Measurements from ENCODE around the gene MAB21L3.

The MAB21L3 gene

DNA sequence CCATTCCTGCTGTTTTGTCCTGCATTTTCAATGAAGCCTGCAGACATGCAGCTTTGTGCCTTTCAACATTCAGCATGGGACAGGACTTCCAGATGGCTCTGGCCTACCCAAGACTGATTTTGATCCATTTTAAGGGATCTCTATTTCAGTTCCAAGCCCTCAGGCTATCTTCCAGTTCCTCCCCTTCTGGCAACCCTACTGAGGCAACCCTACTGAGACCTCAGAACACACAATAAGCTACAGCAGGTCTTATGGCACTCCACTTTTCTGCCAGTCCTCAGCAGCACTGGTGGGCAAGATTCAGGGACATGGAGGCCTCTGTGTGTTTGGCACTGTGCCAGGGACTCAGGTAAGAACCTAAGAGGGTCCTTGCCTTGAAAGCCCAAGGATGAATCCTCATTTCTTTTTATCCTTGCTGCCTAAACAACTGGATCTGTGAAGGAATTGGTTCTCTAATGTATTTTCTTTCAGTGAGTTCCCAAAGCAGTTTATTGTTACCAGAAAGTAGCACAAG lies 50.7 kb downstream of the MAB21L3 start:
- Histone ChIP-seq H3K79me2 (ENCODE audit: insufficient read depth, low read length) (no peaks in the 10 kb centered on the region), H3K27ac (ENCODE audit: low read depth, low read length, poor library complexity, severe bottlenecking) (no peak overlapping the region), H3K4me1 (ENCODE audit: insufficient read depth, low read length, severe bottlenecking) (no peaks in the 10 kb centered on the region), H3K9me2 (ENCODE audit: low read depth, low read length) (no peaks in the 10 kb centered on the region), H4K20me1 (ENCODE audit: insufficient read depth, low read length) (no peaks in the 10 kb centered on the region), H2AFZ (ENCODE audit: low read length) (no peak overlapping the region), H3K27me3 (ENCODE audit: insufficient read depth, low read length) (no peaks in the 10 kb centered on the region), H3F3A (ENCODE audit: insufficient read depth, low read length) (no peaks in the 10 kb centered on the region), H3K9ac (ENCODE audit: low read length) (no peak overlapping the region), H3K36me3 (ENCODE audit: insufficient read depth, low read length) (no peaks in the 10 kb centered on the region), H3K9me3 (ENCODE audit: low read length) (no peaks in the 10 kb centered on the region), H3K4me2 (ENCODE audit: low read length) (no peak overlapping the region), H3K4me3 (ENCODE audit: low read depth, low read length, poor library complexity, severe bottlenecking) (no peak overlapping the region)
- no peak for TF ChIP-seq EZH2 (IDR thresholded peaks at IDR 0.05; ENCODE audit: borderline replicate concordance, low read length)
- TF ChIP-seq, protein P1, sequence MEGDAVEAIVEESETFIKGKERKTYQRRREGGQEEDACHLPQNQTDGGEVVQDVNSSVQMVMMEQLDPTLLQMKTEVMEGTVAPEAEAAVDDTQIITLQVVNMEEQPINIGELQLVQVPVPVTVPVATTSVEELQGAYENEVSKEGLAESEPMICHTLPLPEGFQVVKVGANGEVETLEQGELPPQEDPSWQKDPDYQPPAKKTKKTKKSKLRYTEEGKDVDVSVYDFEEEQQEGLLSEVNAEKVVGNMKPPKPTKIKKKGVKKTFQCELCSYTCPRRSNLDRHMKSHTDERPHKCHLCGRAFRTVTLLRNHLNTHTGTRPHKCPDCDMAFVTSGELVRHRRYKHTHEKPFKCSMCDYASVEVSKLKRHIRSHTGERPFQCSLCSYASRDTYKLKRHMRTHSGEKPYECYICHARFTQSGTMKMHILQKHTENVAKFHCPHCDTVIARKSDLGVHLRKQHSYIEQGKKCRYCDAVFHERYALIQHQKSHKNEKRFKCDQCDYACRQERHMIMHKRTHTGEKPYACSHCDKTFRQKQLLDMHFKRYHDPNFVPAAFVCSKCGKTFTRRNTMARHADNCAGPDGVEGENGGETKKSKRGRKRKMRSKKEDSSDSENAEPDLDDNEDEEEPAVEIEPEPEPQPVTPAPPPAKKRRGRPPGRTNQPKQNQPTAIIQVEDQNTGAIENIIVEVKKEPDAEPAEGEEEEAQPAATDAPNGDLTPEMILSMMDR (IDR thresholded peaks at IDR 0.05; ENCODE audit: low read length): no peak

DNA sequence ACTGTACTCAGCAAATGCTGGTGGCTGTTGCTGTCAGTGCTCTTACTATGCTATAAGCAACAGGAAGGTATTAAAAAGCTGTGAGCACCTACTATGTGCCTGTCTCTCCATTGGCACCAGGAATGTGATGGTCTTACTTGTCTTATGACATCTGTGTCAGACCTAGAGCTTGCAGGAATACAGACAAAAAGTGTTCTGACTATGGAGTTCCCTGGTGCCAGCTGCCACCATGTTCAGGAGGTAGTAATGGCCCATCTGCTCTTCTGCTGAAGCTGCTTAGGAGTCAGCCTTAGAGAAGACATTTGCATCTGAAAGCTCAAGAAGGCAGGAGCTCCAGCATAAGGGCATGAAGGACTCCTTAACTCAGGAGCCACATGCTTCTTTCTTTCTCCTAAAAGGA lies 52.3 kb downstream of the MAB21L3 start:
- Histone ChIP-seq H2AFZ (ENCODE audit: low read length) (no peak overlapping the region), H3K27me3 (ENCODE audit: insufficient read depth, low read length) (no peaks in the 10 kb centered on the region), H3K36me3 (ENCODE audit: insufficient read depth, low read length) (no peaks in the 10 kb centered on the region), H3K9me2 (ENCODE audit: low read depth, low read length) (no peaks in the 10 kb centered on the region), H3K4me2 (ENCODE audit: low read length) (no peak overlapping the region), H3K9me3 (ENCODE audit: low read length) (no peaks in the 10 kb centered on the region), H3K4me1 (ENCODE audit: insufficient read depth, low read length, severe bottlenecking) (peaks cover 4% of the 10 kb centered on the region), H3K4me3 (ENCODE audit: low read depth, low read length, poor library complexity, severe bottlenecking) (no peak overlapping the region), H3F3A (ENCODE audit: insufficient read depth, low read length) (no peaks in the 10 kb centered on the region), H4K20me1 (ENCODE audit: insufficient read depth, low read length) (no peaks in the 10 kb centered on the region), H3K79me2 (ENCODE audit: insufficient read depth, low read length) (no peaks in the 10 kb centered on the region), H3K27ac (ENCODE audit: low read depth, low read length, poor library complexity, severe bottlenecking) (no peak overlapping the region), H3K9ac (ENCODE audit: low read length) (no peak overlapping the region)
- TF ChIP-seq, protein P1 (IDR thresholded peaks at IDR 0.05; ENCODE audit: low read length): no peak
- TF ChIP-seq EZH2 (IDR thresholded peaks at IDR 0.05; ENCODE audit: borderline replicate concordance, low read length): no peak

- Histone ChIP-seq H3K9ac (ENCODE audit: low read length) (no peak overlapping the region), H3K4me2 (ENCODE audit: low read length) (no peak overlapping the region), H3K9me2 (ENCODE audit: low read depth, low read length) (no peaks in the 10 kb centered on the region), H4K20me1 (ENCODE audit: insufficient read depth, low read length) (no peaks in the 10 kb centered on the region), H3K4me3 (ENCODE audit: low read depth, low read length, poor library complexity, severe bottlenecking) (no peak overlapping the region), H3K36me3 (ENCODE audit: insufficient read depth, low read length) (no peaks in the 10 kb centered on the region), H3K27me3 (ENCODE audit: insufficient read depth, low read length) (no peaks in the 10 kb centered on the region), H3F3A (ENCODE audit: insufficient read depth, low read length) (no peaks in the 10 kb centered on the region), H3K4me1 (ENCODE audit: insufficient read depth, low read length, severe bottlenecking) (peaks cover 4% of the 10 kb centered on the region), H3K79me2 (ENCODE audit: insufficient read depth, low read length) (no peaks in the 10 kb centered on the region), H3K27ac (ENCODE audit: low read depth, low read length, poor library complexity, severe bottlenecking) (no peak overlapping the region), H3K9me3 (ENCODE audit: low read length) (no peaks in the 10 kb centered on the region), H2AFZ (ENCODE audit: low read length) (no peak overlapping the region)
- no peak for TF ChIP-seq EZH2 (IDR thresholded peaks at IDR 0.05; ENCODE audit: borderline replicate concordance, low read length)
- TF ChIP-seq, protein P1 (IDR thresholded peaks at IDR 0.05; ENCODE audit: low read length): no peak
These were observed 53.0 kb downstream of the MAB21L3 start for GRCh38 chr1:116164150-116164549.

Measured in OCI-LY1 (cell line).